Measurements from ENCODE around the gene MTCL1.

The MTCL1 gene

GRCh38 chr18:8825273-8825672, 119.9 kb downstream of the MTCL1 start:
- TF ChIP-seq CTCF (IDR thresholded peaks at IDR 0.05; ENCODE audit: low read depth, low read length), result no peak
- DNase-seq (ENCODE audit: extremely low read depth, low read depth), result no peak

- DNase-seq (ENCODE audit: extremely low read depth, low read depth), result no peak
- TF ChIP-seq CTCF (IDR thresholded peaks at IDR 0.05; ENCODE audit: low read depth, low read length), result no peak
Observed at GRCh38 chr18:8825729-8826375, 120.5 kb downstream of the MTCL1 start.

GRCh38 chr18:8826514-8826913, 121.2 kb downstream of the MTCL1 start:
- no peak for DNase-seq (ENCODE audit: extremely low read depth, low read depth)
- TF ChIP-seq CTCF (IDR thresholded peaks at IDR 0.05; ENCODE audit: low read depth, low read length), result no peak

GRCh38 chr18:8826971-8827370, 121.6 kb downstream of the MTCL1 start:
- TF ChIP-seq CTCF (IDR thresholded peaks at IDR 0.05; ENCODE audit: low read depth, low read length), result no peak
- DNase-seq (ENCODE audit: extremely low read depth, low read depth), result no peak

GRCh38 chr18:8828300-8828699, 122.9 kb downstream of the MTCL1 start:
- no peak for TF ChIP-seq CTCF (IDR thresholded peaks at IDR 0.05; ENCODE audit: low read depth, low read length)
- DNase-seq (ENCODE audit: extremely low read depth, low read depth), result no peak

DNA sequence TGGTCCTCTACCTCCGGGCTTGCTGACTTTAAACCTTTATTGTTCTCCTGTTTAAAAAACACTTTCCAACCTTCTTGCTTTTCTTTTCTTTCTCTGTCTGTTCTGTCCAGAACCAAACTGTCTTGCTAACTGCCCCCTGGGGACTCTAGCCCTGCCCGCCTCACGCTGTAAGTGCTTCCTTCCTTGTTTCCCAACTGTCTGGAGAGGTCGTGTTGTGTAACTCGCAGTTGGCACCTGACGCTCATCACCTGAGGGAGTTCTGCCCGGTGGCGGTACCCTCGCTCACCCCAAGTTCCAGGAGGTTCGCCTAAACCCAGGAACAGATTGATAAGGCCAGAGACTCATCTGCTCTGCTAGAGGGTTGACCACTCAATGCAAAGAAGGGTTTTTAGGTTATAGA, 123.4 kb downstream of the MTCL1 start:
- DNase-seq (ENCODE audit: extremely low read depth, low read depth), result no peak
- TF ChIP-seq CTCF (IDR thresholded peaks at IDR 0.05; ENCODE audit: low read depth, low read length), result no peak

- no peak for TF ChIP-seq CTCF (IDR thresholded peaks at IDR 0.05; ENCODE audit: low read depth, low read length)
- no peak for DNase-seq (ENCODE audit: extremely low read depth, low read depth)
Observed at GRCh38 chr18:8830067-8831060, 125.0 kb downstream of the MTCL1 start.

Data from AG09319 (cell line).